GM23248 (cell line): ENCODE measurements around the gene IGF2BP3. TPM values are rescaled to one million over a fixed set of nuclear protein-coding genes. Genes with fewer than 3 reads are reported as not detected.
"Not testable (repeated sequence)": the region's sequence is repeated elsewhere in the genome, so short reads cannot be mapped to it uniquely, and the experiment has no call there.

Experiments used
- DNase-seq: peaks from one replicate; pipeline ENCODE4 v3.0.0-alpha.2; 2015
- H2AFZ ChIP-seq: fragments of 200-600 bp; sonication (generic); 2 replicates; pipeline ENCODE4 v1.6.1; 2016; ENCODE audit warnings: antibody characterized with exemption
- H3F3A ChIP-seq: fragments of 200-600 bp; sonication (generic); 2 replicates; pipeline ENCODE4 v1.6.1; 2016; ENCODE audit warnings: mild to moderate bottlenecking, antibody characterized with exemption, mixed run types; ENCODE audit not compliant: insufficient read depth
- H3K27ac ChIP-seq: fragments of 200-600 bp; sonication (generic); 2 replicates; pipeline ENCODE4 v1.5.1; 2016; ENCODE audit warnings: mild to moderate bottlenecking
- H3K27me3 ChIP-seq: fragments of 200-600 bp; sonication (generic); replicated peaks from 2 replicates; pipeline ENCODE4 v1.6.1; 2016; ENCODE audit warnings: mild to moderate bottlenecking; ENCODE audit not compliant: insufficient read depth
- H3K36me3 ChIP-seq: fragments of 200-600 bp; sonication (generic); 2 replicates; pipeline ENCODE4 v1.6.1; 2016; ENCODE audit warnings: low read depth, mild to moderate bottlenecking
- H3K4me1 ChIP-seq: fragments of 200-600 bp; sonication (generic); 2 replicates; pipeline ENCODE4 v1.6.1; 2016; ENCODE audit warnings: mild to moderate bottlenecking; ENCODE audit not compliant: insufficient read depth
- H3K4me2 ChIP-seq: fragments of 200-600 bp; sonication (generic); one replicate; pipeline ENCODE4 v1.6.1; 2016; ENCODE audit warnings: mild to moderate bottlenecking; ENCODE audit not compliant: unreplicated experiment
- H3K4me3 ChIP-seq: fragments of 200-600 bp; sonication (generic); 2 replicates; pipeline ENCODE4 v1.5.1; 2016; ENCODE audit warnings: mild to moderate bottlenecking
- H3K79me2 ChIP-seq: fragments of 200-600 bp; sonication (generic); 2 replicates; pipeline ENCODE4 v1.6.1; 2016; ENCODE audit warnings: mild to moderate bottlenecking; ENCODE audit not compliant: insufficient read depth
- H3K9ac ChIP-seq: fragments of 200-600 bp; sonication (generic); 2 replicates; pipeline ENCODE4 v1.6.1; 2016; ENCODE audit warnings: mild to moderate bottlenecking
- H3K9me2 ChIP-seq: fragments of 200-600 bp; sonication (generic); 2 replicates; pipeline ENCODE4 v1.6.1; 2016; ENCODE audit warnings: mixed run types, mild to moderate bottlenecking, moderate library complexity; ENCODE audit not compliant: insufficient read depth
- H3K9me3 ChIP-seq: fragments of 200-600 bp; sonication (generic); one replicate; pipeline ENCODE4 v1.6.1; 2017; ENCODE audit warnings: low read depth
- H4K20me1 ChIP-seq: fragments of 200-600 bp; sonication (generic); 2 replicates; pipeline ENCODE4 v1.6.0; 2016; ENCODE audit not compliant: insufficient read depth
- EZH2 ChIP-seq: fragments of 200-600 bp; sonication (generic); IDR thresholded peaks from 2 replicates; pipeline ENCODE4 v1.6.1; 2018; ENCODE audit warnings: antibody characterized with exemption, mild to moderate bottlenecking; ENCODE audit not compliant: insufficient read depth, poor library complexity, severe bottlenecking
- EZH2phosphoT487 ChIP-seq: fragments of 200-600 bp; sonication (generic); IDR thresholded peaks from 2 replicates; pipeline ENCODE4 v1.6.1; 2018; ENCODE audit warnings: antibody characterized with exemption, moderate library complexity, mild to moderate bottlenecking, low read depth; ENCODE audit not compliant: insufficient read depth
- WGBS, 2 experiments: methylation state at CpG; one replicate each; pipeline ENCODE4 v1.1.6; 2015 to 2017; ENCODE audit warnings: low lambda C conversion rate in 2 of 2, low coverage in 1 of 2; ENCODE audit errors: missing lambda C conversion rate in 2 of 2; 5-methylcytosine and 5-hydroxymethylcytosine counted together
- in situ Hi-C: fragments of 300-500 bp; cut with MboI; formaldehyde crosslinking; loops from 2 replicates; pipeline ENCODE4 v1.15.0; 2020
- polyA plus RNA-seq: library from polyadenylated mRNA; unstranded; fragments of >200 nt; fragmentation: Nextera tagmentation; extraction: Ambion mirVana; gene quantifications from 2 replicates; pipeline ENCODE4 v1.2.1, GENCODE V29; 2016
- total RNA-seq: library from RNA; depleted of rRNA; stranded (reverse); fragments of >200 nt; shearing (Covaris generic); gene quantifications from 2 replicates; pipeline ENCODE4 v1.2.3, GENCODE V29; 2014

Gene IGF2BP3
- total and polyA plus RNA-seq, 2 experiments from 2014 or later, result 7.6 to 18.2 TPM

GRCh38 chr7:23419160-23419559 lies 51.1 kb downstream of the IGF2BP3 start:
- Histone ChIP-seq H3K27me3 (no peaks in the 10 kb centered on the region), H4K20me1 (no peaks in the 10 kb centered on the region), H2AFZ (no peak overlapping the region), H3K4me3 (no peak overlapping the region), H3K36me3 (no peaks in the 10 kb centered on the region), H3K4me2 (no peak overlapping the region), H3K9ac (no peak overlapping the region), H3F3A (0 out of 2 replicates have a peak, but pooled peaks cover 16% of the 10 kb centered on the region), H3K4me1 (peaks cover 16% of the 10 kb centered on the region), H3K9me2 (no peaks in the 10 kb centered on the region), H3K9me3 (no peaks in the 10 kb centered on the region), H3K79me2 (peaks cover 94% of the 10 kb centered on the region), H3K27ac (no peak overlapping the region)
- WGBS, 2 experiments, result 74 to 80% methylated on average over 3 of the region's 3 CpGs
- in situ Hi-C loops, result no loop called here
- no peak for TF ChIP-seq EZH2
- no peak for DNase-seq

- Histone ChIP-seq H3K4me2 (no peak overlapping the region), H3K79me2 (peaks cover 90% of the 10 kb centered on the region), H3K9me3 (no peaks in the 10 kb centered on the region), H3K36me3 (no peaks in the 10 kb centered on the region), H4K20me1 (no peaks in the 10 kb centered on the region), H3K4me3 (no peak overlapping the region), H3F3A (0 out of 2 replicates have a peak, but pooled peaks cover 16% of the 10 kb centered on the region), H3K4me1 (peaks cover 16% of the 10 kb centered on the region), H2AFZ (no peak overlapping the region), H3K9ac (no peak overlapping the region), H3K27me3 (no peaks in the 10 kb centered on the region), H3K27ac (no peak overlapping the region), H3K9me2 (no peaks in the 10 kb centered on the region)
- DNase-seq, result peak; percentile 67
- in situ Hi-C loops, result no loop called here
- TF ChIP-seq EZH2, result no peak
- TF ChIP-seq EZH2phosphoT487, result no peak
These were observed 52.2 kb downstream of the IGF2BP3 start for GRCh38 chr7:23418046-23418445.

GRCh38 chr7:23415198-23415597 lies 55.1 kb downstream of the IGF2BP3 start:
- H3K27ac ChIP-seq, result no peak overlapping the region
- H3K9me3 ChIP-seq, result no peaks in the 10 kb centered on the region
- H3K79me2 ChIP-seq, result peaks cover 70% of the 10 kb centered on the region
- in situ Hi-C loops, result no loop called here
- H2AFZ ChIP-seq, result no peak overlapping the region
- 0 out of 2 replicates have a peak, but pooled peaks cover 16% of the 10 kb centered on the region for H3F3A ChIP-seq
- H3K27me3 ChIP-seq, result no peaks in the 10 kb centered on the region
- H4K20me1 ChIP-seq, result no peaks in the 10 kb centered on the region
- no peak overlapping the region for H3K4me3 ChIP-seq
- H3K4me1 ChIP-seq, result peaks cover 16% of the 10 kb centered on the region
- TF ChIP-seq EZH2, result no peak
- no peak for TF ChIP-seq EZH2phosphoT487
- no peaks in the 10 kb centered on the region for H3K36me3 ChIP-seq
- H3K4me2 ChIP-seq, result no peak overlapping the region
- H3K9ac ChIP-seq, result no peak overlapping the region
- WGBS, 2 experiments, result 97 to 98% methylated on average over 21 to 37 of the region's 37 CpGs
- no peaks in the 10 kb centered on the region for H3K9me2 ChIP-seq
- no peak for DNase-seq

- H3K9me2 ChIP-seq, result no peaks in the 10 kb centered on the region
- no peak overlapping the region for H3K4me3 ChIP-seq
- DNase-seq, result no peak
- no peaks in the 10 kb centered on the region for H3K27me3 ChIP-seq
- in situ Hi-C loops, result no loop called here
- no peaks in the 10 kb centered on the region for H3K36me3 ChIP-seq
- H4K20me1 ChIP-seq, result no peaks in the 10 kb centered on the region
- no peaks in the 10 kb centered on the region for H3K9me3 ChIP-seq
- H3K4me1 ChIP-seq, result no peaks in the 10 kb centered on the region
- no peak overlapping the region for H3K4me2 ChIP-seq
- H3K79me2 ChIP-seq, result peaks cover 56% of the 10 kb centered on the region
- no peak overlapping the region for H3K27ac ChIP-seq
- TF ChIP-seq EZH2phosphoT487, result no peak
- TF ChIP-seq EZH2, result no peak
- WGBS, 2 experiments, result 79% methylated on average over 7 of the region's 7 CpGs
- H3K9ac ChIP-seq, result no peak overlapping the region
- H3F3A ChIP-seq, result no peaks in the 10 kb centered on the region
- H2AFZ ChIP-seq, result no peak overlapping the region
These were observed 59.7 kb downstream of the IGF2BP3 start for GRCh38 chr7:23410446-23411183.

GRCh38 chr7:23406564-23406963 lies 63.7 kb downstream of the IGF2BP3 start:
- DNase-seq, H3K36me3 ChIP-seq: not testable (repeated sequence)

More at GRCh38 chr7:23406564-23406963, 63.7 kb downstream of the IGF2BP3 start:
- H3K9me2 ChIP-seq, H3K4me2 ChIP-seq, in situ Hi-C loops, H3K4me3 ChIP-seq, H3F3A ChIP-seq, H3K9ac ChIP-seq, H3K27ac ChIP-seq, H3K27me3 ChIP-seq, H3K4me1 ChIP-seq, H4K20me1 ChIP-seq, H2AFZ ChIP-seq, H3K9me3 ChIP-seq: not testable (repeated sequence)
- 69 to 82% methylated on average over 2 of the region's 2 CpGs for WGBS, 2 experiments
- H3K79me2 ChIP-seq, result peaks cover 47% of the 10 kb centered on the region
